UCSD-AML1 (cell line): ENCODE measurements around the gene ARHGAP5.

Experiments used
- DNase-seq: peaks from one replicate; lab custom pipeline; 2025; ENCODE audit not compliant: unreplicated experiment; lab: John Stamatoyannopoulos, UW

ARHGAP5 gene

GRCh38 chr14:32169191-32169590 is 92.1 kb downstream of the ARHGAP5 start:
- DNase-seq: no peak

DNA sequence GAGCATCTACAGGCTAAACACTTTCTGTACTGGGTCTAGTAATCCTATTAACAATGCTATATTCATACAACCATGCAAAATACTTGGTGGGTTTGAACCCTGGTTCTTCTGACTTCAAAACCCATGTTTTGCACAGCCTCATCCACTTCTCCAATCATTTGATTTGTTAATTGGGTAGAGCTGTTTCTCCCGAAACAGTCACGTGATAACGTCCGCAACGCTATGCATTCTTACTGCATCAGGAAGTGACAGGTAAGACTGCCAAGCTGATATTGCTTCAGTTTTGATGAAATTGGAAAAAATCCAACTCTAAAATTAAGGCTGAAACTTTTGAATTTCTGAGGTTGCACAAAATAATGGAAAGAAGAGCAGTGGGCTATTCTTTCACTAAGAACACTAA is 94.4 kb downstream of the ARHGAP5 start:
- no peak for DNase-seq

DNA sequence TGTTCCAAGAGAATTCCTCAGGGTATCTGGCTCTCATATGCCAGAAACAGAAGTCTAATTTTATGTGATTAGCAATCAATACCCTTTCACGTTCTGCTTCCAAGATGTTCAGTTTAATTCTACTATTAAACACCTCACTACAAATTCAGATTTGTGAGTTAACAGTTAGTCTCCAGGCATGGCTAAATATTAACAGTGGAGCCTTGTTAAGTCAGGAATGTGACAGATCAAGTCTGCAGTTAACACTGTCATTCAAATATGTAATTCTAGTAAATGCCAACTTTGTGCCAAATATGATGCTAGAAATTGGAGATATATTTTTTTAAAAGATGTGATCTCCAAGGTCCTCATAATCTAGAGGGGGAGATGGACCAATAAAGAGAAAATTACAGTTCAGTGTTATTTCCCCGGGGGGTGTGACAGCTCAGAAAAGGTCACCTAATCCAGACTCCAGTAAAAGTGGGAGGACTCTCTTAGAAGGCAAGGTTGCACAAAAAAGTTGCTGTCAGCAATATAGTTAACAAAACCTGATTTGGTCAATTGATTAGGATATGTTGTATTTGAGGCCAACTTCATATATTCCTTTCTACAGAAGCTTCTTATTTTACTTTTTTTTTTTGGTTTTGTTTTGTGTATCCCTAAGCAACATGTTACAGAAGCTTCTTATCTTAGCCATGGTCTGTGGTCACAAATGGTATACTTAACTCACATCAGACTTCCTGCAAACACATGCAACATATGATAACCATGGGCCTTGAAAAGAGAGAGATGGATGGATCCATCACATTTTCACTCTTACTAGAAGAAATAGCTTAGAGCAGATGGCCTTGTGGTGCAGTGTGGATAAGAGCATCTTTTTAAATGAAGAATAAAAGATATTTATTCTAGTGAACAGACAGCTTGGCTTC is 106.3 kb downstream of the ARHGAP5 start:
- DNase-seq: no peak

GRCh38 chr14:32185097-32185496 is 108.0 kb downstream of the ARHGAP5 start:
- no peak for DNase-seq

GRCh38 chr14:32186248-32186647 is 109.1 kb downstream of the ARHGAP5 start:
- DNase-seq: no peak

GRCh38 chr14:32189811-32190210 is 112.7 kb downstream of the ARHGAP5 start:
- DNase-seq: no peak

- DNase-seq: no peak
These were observed 113.6 kb downstream of the ARHGAP5 start for GRCh38 chr14:32190673-32191072.

DNA sequence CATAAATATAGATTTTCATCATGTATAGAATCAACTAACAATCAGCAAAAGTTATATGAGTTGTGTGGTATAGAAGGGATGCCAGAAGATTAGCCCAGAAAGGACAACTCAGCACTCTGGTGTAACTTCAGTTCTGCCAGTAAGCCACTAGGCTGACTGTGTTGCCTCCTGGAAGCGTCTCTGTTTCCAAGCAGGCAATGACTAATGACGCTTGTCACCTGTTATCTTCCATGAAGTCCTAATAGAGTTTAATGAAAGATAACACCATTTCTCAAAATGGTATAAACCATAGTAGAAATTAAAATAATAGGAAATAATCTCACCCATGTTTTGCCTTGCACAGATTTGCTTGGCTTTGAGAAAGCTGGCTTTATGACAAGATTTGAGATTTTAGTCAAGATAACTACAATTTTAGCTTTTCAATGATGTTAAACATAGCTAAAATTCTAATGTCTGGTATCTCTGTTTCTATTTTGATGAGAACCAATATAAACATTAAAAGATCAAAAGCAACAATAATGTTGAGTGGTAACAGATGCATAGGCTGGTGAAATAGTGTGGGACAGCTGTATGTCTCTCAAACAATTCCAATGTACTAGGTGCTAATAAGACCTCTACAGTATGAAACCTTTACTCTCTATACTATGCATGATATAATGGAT is 115.7 kb downstream of the ARHGAP5 start:
- DNase-seq: no peak

DNA sequence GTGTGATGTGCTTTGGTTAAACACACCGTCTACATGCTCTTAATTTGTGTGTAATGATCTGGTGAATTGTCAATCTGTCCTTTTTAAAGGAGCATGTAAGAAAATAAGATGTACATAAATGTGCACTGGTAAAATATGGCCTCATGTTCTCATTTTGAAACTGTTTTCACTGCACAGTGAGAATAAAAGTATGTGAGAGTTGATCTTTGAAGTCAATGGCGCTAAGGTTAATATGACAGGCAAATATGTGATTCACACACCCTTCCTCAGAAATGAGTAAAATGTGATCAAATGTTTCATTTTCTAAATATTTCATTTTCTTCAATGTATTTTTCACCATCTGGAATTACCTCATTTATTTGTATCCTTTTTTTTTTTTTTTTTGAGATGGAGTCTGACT is 116.4 kb downstream of the ARHGAP5 start:
- no peak for DNase-seq

- no peak for DNase-seq
These were observed 118.5 kb downstream of the ARHGAP5 start for GRCh38 chr14:32195636-32196035.

- DNase-seq: no peak
These were observed 120.8 kb downstream of the ARHGAP5 start for GRCh38 chr14:32197919-32198318.

DNA sequence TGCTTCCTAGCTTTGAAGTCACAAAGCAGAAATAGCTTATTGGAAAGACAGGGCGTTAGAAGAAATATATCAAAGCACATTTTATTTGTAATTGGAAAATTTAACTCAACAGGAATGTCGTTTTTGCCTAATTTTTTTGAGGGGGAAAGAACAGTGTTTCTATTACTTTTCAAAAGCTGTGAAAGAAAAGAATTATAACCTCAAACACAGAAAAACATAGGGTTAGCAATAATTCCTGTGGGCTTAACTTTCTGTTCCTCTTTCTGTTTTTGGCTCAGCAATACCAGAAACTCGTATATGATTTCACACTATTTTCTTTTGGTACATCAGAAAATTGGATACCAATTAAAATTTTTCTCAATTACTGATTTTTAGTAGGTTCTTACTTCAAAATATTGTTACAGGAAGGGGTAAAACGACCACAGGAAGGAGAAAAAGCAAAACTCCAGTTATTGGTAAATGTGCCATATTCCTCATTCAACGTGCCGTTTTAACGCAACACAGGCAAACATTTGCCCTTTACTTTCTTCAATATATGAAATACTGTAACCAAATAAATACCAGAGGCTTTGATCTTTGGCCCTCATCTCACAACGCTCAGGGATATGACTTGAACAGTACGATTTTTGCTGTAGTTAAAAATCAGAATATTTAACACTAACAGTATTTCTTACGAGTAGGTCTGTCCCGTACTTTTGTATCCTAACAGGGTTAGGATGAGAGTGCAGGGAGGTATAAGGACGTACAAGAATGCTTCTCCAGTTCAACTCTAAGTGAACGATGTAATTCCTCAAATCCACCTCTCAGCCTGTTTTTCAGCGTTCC is 123.5 kb downstream of the ARHGAP5 start:
- DNase-seq: no peak

- DNase-seq: peak; percentile 61
These were observed 124.2 kb downstream of the ARHGAP5 start for GRCh38 chr14:32201193-32201815.

GRCh38 chr14:32201816-32202490 is 124.8 kb downstream of the ARHGAP5 start, which contains the start of gene RNU6-7:
TSS of gene RNU6-7 (plus strand) at chr14:32202045.
- peak; percentile 25 for DNase-seq

- no peak for DNase-seq
These were observed 125.4 kb downstream of the ARHGAP5 start for GRCh38 chr14:32202491-32202997.

DNA sequence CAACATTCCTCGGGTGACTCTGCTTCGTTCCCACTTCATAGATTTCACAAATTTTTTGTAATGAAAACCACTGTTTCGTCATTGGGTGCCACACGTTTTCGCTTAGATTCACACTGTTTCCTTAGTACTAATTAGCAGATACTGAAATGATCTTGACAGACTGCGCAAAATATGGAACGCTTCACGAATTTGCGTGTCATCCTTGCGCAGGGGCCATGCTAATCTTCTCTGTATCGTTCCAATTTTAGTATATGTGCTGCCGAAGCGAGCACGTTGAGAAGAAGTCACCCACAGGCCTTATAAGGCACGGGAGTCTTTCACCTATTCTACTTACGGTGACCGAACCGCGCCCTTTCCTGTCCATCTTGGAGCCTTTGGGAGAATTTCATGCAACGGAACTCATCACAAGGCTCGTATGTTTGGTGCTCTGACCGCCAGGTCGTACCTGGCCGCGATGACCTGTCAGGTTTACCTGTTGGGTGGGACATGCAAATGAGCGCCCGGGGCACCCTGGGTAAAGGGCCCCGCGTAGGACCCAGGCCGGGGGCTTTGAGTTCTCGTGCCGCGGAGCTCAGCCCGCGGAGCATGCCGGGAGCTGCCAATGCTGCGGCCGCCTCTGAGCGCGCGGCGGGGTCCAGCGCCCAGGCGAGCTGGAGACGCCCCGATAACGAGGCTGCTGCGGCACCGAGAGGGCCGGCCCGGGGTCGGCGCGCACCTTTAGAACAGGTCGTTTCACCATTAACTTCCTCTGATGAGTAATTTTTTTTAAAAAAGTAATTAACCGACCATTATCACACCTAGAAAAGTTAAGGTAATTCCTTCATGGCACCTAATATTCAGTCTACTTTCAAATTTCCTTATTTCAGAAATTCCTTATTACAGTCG is 126.1 kb downstream of the ARHGAP5 start, which contains the start of gene RNU6-8:
Gene RNU6-8 (minus strand): TSS at position 272 of the 885 bp plus-strand sequence.
- peak; percentile 83 for DNase-seq

DNA sequence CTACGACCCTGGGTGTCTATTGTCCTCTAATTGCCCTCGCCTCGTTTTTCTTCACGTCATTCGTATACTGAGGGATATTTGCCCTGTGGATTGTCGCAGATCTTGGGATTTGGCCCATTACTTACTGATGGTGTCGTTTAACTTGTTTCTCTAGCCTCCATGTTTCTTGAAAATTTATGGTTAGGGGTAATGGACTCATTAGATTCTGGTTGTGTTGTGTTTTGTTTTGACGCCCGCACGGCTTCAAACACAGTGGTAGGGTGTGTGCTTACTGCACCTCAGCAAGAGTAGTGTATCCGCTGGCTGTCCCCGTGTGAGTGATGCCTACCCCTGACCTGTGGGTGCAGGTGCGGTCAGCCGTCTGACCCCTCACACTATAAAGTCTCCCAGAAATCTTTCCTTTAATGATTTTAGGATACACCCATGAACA is 126.8 kb downstream of the ARHGAP5 start:
- peak; percentile 9 for DNase-seq

GRCh38 chr14:32205554-32205953 is 128.4 kb downstream of the ARHGAP5 start:
- no peak for DNase-seq

DNA sequence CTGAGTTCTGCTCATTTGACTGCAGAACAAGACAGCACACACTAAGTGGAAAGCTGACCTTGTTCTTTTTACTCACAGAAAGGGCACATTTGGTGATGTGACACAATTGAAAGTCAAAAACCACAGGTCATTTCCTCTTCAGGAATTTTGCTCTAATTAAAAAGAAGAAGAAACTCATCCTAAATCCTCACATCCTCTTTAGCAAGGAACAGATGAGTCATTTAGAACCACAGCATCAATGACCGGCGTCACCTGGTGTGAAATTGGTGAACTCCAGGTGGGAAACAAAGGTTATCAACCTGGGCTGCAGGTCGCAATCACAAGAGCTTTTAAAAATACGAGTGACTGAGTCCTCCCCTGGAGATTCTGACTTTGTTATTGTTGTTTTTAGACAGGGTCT is 128.9 kb downstream of the ARHGAP5 start:
- DNase-seq: no peak
